ENCODE data around the gene POLR2E.

POLR2E gene

DNA sequence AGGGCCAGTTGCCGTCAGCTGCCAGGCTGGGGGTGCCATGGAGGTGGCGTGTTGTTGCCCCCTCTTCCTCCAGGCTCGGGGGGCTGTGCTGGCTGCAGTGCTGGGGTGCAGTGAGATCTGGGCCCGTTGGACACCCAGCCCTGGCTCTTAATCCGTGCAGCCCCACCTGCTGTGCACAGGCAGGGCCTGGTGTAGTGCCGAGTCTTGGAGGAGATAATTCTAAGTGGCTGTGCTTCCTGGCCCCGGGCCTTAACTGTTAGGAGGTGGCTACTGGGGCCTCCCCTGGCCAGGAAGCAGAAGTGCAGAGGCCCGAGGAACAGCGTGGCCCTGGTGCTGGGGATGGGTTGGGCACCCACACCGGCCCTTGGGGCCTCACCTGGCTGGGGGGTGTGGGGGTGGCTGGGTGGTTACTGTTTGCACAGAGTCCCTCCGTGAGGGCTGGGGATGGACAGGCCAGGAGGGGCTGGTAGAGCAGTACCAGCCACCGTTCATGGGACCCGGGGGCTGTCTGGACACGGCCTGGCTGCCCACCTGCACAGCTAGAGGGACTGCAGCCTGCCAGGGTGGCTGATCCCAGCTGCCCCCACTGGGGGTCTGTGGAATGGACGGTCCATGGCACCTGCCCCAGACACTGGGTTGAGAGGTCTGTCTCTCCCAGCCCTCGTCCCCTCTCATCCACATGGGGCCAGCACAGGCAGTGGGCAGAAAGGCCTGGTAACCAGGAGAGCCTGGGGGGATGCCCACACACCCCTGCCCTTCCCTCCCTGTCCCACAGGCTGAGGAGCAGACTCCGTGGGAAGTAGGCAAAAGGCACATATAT, 11.9 kb upstream of the POLR2E start:
- no peak overlapping the region for H3K27ac ChIP-seq (ENCODE audit: insufficient read depth in 1 of 2, low read depth in 1 of 2, low read length in 2 of 2, poor library complexity in 1 of 2, severe bottlenecking in 2 of 2)
- ChIA-PET POLR2A (no interaction called here), CTCF (interaction anchor here (1.3 to 1.4 kb wide), 2 partner anchors 81 to 137 kb away, joined by 3 read pairs; partner anchors contain the start of gene CNN2)
- peaks cover 0 to 55% (median 34%) of the 10 kb centered on the region in 4 experiments for H3K36me3 ChIP-seq (ENCODE audit: control insufficient read depth in 4 of 4, insufficient read depth in 4 of 4, low read length in 3 of 4)
- H3K4me1 ChIP-seq (ENCODE audit: control extremely low read depth in 1 of 4, control insufficient read depth in 4 of 4, insufficient read depth in 4 of 4, low read length in 3 of 4), result peaks cover 0 to 39% (median 26%) of the 10 kb centered on the region in 4 experiments
- H3K27me3 ChIP-seq (replicated peaks in 2 of 5; ENCODE audit: control insufficient read depth in 4 of 5, insufficient read depth in 5 of 5, low read length in 4 of 5), result no peaks in the 10 kb centered on the region
- WGBS (ENCODE audit: insufficient coverage), result 71% methylated on average over 11 of the region's 17 CpGs
- no peak overlapping the region for H3K4me3 ChIP-seq (ENCODE audit: control insufficient read depth in 1 of 7, extremely low read depth in 1 of 7, insufficient read depth in 4 of 7, low read depth in 2 of 7, low read length in 6 of 7)
- DNase-seq, result peak in 2 of 3 donors; percentile 31 to 45
- no peaks in the 10 kb centered on the region for H3K9me3 ChIP-seq (ENCODE audit: control extremely low read depth in 1 of 5, control insufficient read depth in 4 of 5, insufficient read depth in 2 of 5, low read depth in 1 of 5, low read length in 4 of 5)

DNA sequence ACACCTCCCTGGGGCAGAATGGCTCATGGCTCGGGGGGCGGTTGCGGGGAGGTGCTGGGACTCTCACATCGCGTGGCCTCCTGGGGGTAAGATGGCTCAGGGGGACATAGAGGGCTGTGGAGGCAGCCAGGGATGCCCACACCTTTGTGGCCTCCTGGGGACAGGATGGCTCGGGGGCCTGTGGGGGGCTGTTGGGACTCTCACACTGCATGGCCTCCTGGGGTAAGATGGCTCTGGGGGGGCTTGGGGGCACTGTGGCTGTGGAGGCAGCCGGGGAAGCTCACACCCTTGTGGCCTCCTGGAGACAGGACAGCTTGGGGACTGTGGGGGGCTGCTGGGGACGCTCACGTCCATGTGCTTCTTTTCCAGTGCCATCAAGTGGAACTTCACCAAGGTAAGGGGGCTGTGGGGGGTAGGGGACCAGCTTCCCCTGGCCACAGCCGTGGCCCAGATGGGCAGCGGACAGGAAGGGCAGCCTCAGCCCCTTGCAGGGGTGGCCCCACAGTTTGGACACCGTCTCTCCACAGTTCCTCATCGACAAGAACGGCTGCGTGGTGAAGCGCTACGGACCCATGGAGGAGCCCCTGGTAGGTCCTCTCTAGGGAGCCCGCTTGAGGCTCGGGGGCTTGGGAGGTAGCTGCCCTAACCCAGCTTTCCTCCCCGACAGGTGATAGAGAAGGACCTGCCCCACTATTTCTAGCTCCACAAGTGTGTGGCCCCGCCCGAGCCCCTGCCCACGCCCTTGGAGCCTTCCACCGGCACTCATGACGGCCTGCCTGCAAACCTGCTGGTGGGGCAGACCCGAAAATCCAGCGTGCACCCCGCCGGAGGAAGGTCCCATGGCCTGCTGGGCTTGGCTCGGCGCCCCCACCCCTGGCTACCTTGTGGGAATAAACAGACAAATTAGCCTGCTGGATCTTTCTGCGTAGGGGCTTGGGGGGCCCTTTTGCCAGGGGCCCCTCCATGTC, 11.0 kb upstream of the POLR2E start:
- POLR2A ChIA-PET, result interaction anchor here (1.3 kb wide), 1 partner anchor 18 kb away, joined by 3 read pairs; no protein-coding TSS in a partner anchor
- H3K9me3 ChIP-seq (ENCODE audit: control extremely low read depth in 1 of 5, control insufficient read depth in 4 of 5, insufficient read depth in 2 of 5, low read depth in 1 of 5, low read length in 4 of 5), result no peaks in the 10 kb centered on the region
- H3K4me1 ChIP-seq (ENCODE audit: control extremely low read depth in 1 of 4, control insufficient read depth in 4 of 4, insufficient read depth in 4 of 4, low read length in 3 of 4), result peaks cover 4 to 48% (median 35%) of the 10 kb centered on the region in 4 experiments
- DNase-seq, result no peak
- CTCF ChIA-PET, result interaction anchor here (1.3 to 1.7 kb wide), 3 partner anchors 36 to 138 kb away, joined by 3 read pairs; partner anchors contain the start of gene CNN2
- no peaks in the 10 kb centered on the region for H3K27me3 ChIP-seq (replicated peaks in 2 of 5; ENCODE audit: control insufficient read depth in 4 of 5, insufficient read depth in 5 of 5, low read length in 4 of 5)
- H3K27ac ChIP-seq (ENCODE audit: insufficient read depth in 1 of 2, low read depth in 1 of 2, low read length in 2 of 2, poor library complexity in 1 of 2, severe bottlenecking in 2 of 2), result no peak overlapping the region
- 95% methylated on average over 25 of the region's 32 CpGs for WGBS (ENCODE audit: insufficient coverage)
- H3K36me3 ChIP-seq (ENCODE audit: control insufficient read depth in 4 of 4, insufficient read depth in 4 of 4, low read length in 3 of 4), result peaks cover 0 to 51% (median 32%) of the 10 kb centered on the region in 4 experiments
- H3K4me3 ChIP-seq (ENCODE audit: control insufficient read depth in 1 of 7, extremely low read depth in 1 of 7, insufficient read depth in 4 of 7, low read depth in 2 of 7, low read length in 6 of 7), result no peak overlapping the region

DNA sequence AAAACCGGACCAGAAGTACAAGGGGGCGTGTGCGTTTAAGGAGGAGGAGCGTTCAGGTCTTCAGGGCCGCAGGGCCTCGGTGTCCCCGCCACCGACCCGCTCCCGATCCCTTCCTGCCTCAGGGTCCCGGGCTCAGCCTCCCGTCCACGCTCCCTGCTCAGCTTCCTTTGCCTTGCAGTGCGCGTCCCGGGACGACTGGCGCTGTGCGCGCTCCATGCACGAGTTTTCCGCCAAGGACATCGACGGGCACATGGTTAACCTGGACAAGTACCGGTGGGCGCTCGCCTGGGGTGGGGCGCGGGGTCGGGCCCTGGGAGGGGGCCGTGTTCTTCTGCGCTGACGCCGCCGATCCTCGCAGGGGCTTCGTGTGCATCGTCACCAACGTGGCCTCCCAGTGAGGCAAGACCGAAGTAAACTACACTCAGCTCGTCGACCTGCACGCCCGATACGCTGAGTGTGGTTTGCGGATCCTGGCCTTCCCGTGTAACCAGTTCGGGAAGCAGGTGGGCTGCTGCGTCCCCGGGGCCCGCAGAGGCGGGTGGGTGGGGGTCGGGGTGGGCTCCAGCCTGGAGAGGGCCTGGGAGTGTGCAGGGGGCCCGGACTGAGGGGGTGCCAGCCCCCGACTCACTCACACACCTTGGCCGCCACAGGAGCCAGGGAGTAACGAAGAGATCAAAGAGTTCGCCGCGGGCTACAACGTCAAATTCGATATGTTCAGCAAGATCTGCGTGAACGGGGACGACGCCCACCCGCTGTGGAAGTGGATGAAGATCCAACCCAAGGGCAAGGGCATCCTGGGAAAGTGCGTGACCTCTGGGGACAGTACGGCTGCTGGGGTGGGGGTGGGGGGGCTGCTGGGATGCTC, 10.1 kb upstream of the POLR2E start:
- H3K4me1 ChIP-seq (ENCODE audit: control extremely low read depth in 1 of 4, control insufficient read depth in 4 of 4, insufficient read depth in 4 of 4, low read length in 3 of 4), result peaks cover 4 to 52% (median 39%) of the 10 kb centered on the region in 4 experiments
- peaks cover 0 to 44% (median 24%) of the 10 kb centered on the region in 4 experiments for H3K36me3 ChIP-seq (ENCODE audit: control insufficient read depth in 4 of 4, insufficient read depth in 4 of 4, low read length in 3 of 4)
- no peaks in the 10 kb centered on the region for H3K9me3 ChIP-seq (ENCODE audit: control extremely low read depth in 1 of 5, control insufficient read depth in 4 of 5, insufficient read depth in 2 of 5, low read depth in 1 of 5, low read length in 4 of 5)
- DNase-seq, result no peak
- WGBS (ENCODE audit: insufficient coverage), result 37% methylated on average over 45 of the region's 69 CpGs
- peak overlapping the region; percentile 9 to 86 (median 67) for H3K4me3 ChIP-seq (ENCODE audit: control insufficient read depth in 1 of 7, extremely low read depth in 1 of 7, insufficient read depth in 4 of 7, low read depth in 2 of 7, low read length in 6 of 7)
- CTCF ChIA-PET, result interaction anchor here (1.3 to 1.7 kb wide), 4 partner anchors 35 to 138 kb away, joined by 3 read pairs; partner anchors contain the start of gene CNN2
- H3K27ac ChIP-seq (ENCODE audit: insufficient read depth in 1 of 2, low read depth in 1 of 2, low read length in 2 of 2, poor library complexity in 1 of 2, severe bottlenecking in 2 of 2), result peak overlapping the region; percentile 70 to 84
- H3K27me3 ChIP-seq (replicated peaks in 2 of 5; ENCODE audit: control insufficient read depth in 4 of 5, insufficient read depth in 5 of 5, low read length in 4 of 5), result no peaks in the 10 kb centered on the region
- POLR2A ChIA-PET, result interaction anchor here (0.7 to 1.3 kb wide), 4 partner anchors 16 to 30 kb away, joined by 3 to 4 read pairs (median 3); no protein-coding TSS in a partner anchor

DNA sequence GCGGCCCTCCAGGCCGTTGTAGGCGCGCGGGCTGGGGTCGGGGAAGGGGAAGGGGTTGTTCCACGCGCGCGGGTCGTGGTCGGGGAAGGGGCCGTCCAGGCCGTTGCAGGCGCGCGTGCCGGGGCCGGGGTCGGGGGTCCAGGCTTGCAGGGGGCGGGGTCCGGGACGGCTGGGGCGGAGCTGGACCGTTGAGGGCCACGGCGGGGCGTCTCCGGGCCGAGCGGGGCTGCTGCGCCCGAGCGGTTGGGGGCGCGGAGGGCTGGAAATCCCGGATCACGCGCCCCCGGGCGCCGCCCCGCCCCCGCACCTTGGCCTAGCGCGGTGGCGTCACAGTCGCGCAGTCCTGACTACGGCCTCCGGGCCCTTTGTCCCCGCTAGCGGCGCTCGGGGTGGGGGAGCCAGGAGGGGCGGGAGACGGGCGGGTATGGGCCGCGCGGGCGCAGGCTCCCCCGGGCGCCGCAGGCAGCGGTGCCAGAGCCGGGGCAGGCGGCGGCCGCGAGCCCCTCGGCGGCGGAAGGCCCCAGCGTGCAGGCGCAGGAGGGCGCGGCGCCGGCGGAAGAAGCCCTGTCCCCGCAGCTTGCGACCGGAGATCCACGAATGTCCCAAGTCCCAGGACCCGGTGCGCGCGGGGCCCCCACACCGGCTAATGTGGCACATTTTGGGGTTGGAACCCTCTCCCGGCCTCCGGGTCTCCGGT, 9.3 kb upstream of the POLR2E start:
- ChIA-PET CTCF (interaction anchor here (1.4 to 1.7 kb wide), 2 partner anchors 34 to 139 kb away, joined by 3 read pairs; no protein-coding TSS in a partner anchor), POLR2A (interaction anchor here (0.5 to 1.3 kb wide), 5 partner anchors 15 to 69 kb away, joined by 3 to 4 read pairs (median 3); partner anchors contain the start of gene SBNO2)
- WGBS (ENCODE audit: insufficient coverage), result under 1% methylated on average over 67 of the region's 93 CpGs
- Histone ChIP-seq H3K4me3 (ENCODE audit: control insufficient read depth in 1 of 7, extremely low read depth in 1 of 7, insufficient read depth in 4 of 7, low read depth in 2 of 7, low read length in 6 of 7) (peak overlapping the region; percentile 55 to 86 (median 67)), H3K9me3 (ENCODE audit: control extremely low read depth in 1 of 5, control insufficient read depth in 4 of 5, insufficient read depth in 2 of 5, low read depth in 1 of 5, low read length in 4 of 5) (no peaks in the 10 kb centered on the region), H3K27ac (ENCODE audit: insufficient read depth in 1 of 2, low read depth in 1 of 2, low read length in 2 of 2, poor library complexity in 1 of 2, severe bottlenecking in 2 of 2) (peak overlapping the region; percentile 70 to 84), H3K36me3 (ENCODE audit: control insufficient read depth in 4 of 4, insufficient read depth in 4 of 4, low read length in 3 of 4) (peaks cover 0 to 36% (median 20%) of the 10 kb centered on the region in 4 experiments), H3K4me1 (ENCODE audit: control extremely low read depth in 1 of 4, control insufficient read depth in 4 of 4, insufficient read depth in 4 of 4, low read length in 3 of 4) (peaks cover 4 to 52% (median 43%) of the 10 kb centered on the region in 4 experiments), H3K27me3 (replicated peaks in 2 of 5; ENCODE audit: control insufficient read depth in 4 of 5, insufficient read depth in 5 of 5, low read length in 4 of 5) (no peaks in the 10 kb centered on the region)
- DNase-seq, result peak; percentile 67 to 88 (median 87)

DNA sequence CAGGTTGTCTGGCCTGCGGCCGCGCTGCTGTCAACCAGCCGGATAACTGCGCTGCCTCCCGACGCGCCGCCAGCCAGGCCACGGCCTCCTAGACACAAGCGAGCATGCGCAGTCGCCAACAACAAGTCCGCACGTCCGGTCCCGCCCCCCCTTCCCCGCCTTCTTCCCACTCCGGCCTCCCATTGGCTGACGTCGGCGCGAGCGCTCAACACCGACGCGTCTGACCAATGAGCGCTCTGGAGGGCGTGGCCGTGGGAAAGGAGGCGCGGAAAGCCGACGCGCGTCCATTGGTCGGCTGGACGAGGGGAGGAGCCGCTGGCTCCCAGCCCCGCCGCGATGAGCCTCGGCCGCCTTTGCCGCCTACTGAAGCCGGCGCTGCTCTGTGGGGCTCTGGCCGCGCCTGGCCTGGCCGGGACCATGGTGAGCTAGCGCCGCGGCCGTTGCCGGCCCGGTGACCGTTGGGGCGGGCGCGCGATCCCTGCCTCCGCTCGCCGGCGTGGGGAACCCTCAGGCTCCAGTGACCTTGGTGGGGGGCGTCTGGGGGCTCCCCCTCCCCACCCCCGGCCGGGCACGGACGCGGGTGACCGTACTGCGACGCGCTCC, 8.6 kb upstream of the POLR2E start, which contains the start of gene GPX4:
Gene GPX4 (plus strand): TSS at position 287 of the 603 bp plus-strand sequence. CDS start 50 bp downstream, at position 337.
- ChIA-PET CTCF (interaction anchor here (1.4 kb wide), 1 partner anchor 140 kb away, joined by 3 read pairs; no protein-coding TSS in a partner anchor), POLR2A (interaction anchor here (0.6 kb wide), 1 partner anchor 23 kb away, joined by 3 read pairs; no protein-coding TSS in a partner anchor)
- DNase-seq, result peak; percentile 99 to 100 (median 99)
- H3K9me3 ChIP-seq (ENCODE audit: control extremely low read depth in 1 of 5, control insufficient read depth in 4 of 5, insufficient read depth in 2 of 5, low read depth in 1 of 5, low read length in 4 of 5), result no peaks in the 10 kb centered on the region
- peaks cover 4 to 54% (median 49%) of the 10 kb centered on the region in 4 experiments for H3K4me1 ChIP-seq (ENCODE audit: control extremely low read depth in 1 of 4, control insufficient read depth in 4 of 4, insufficient read depth in 4 of 4, low read length in 3 of 4)
- H3K36me3 ChIP-seq (ENCODE audit: control insufficient read depth in 4 of 4, insufficient read depth in 4 of 4, low read length in 3 of 4), result peaks cover 0 to 31% (median 17%) of the 10 kb centered on the region in 4 experiments
- WGBS (ENCODE audit: insufficient coverage), result under 1% methylated on average over 43 of the region's 75 CpGs
- peak within 1 kb of the TSS; percentile 55 to 86 (median 67) for H3K4me3 ChIP-seq (ENCODE audit: control insufficient read depth in 1 of 7, extremely low read depth in 1 of 7, insufficient read depth in 4 of 7, low read depth in 2 of 7, low read length in 6 of 7)
- H3K27ac ChIP-seq (ENCODE audit: insufficient read depth in 1 of 2, low read depth in 1 of 2, low read length in 2 of 2, poor library complexity in 1 of 2, severe bottlenecking in 2 of 2), result peak within 1 kb of the TSS; percentile 70 to 84
- no peaks in the 10 kb centered on the region for H3K27me3 ChIP-seq (replicated peaks in 2 of 5; ENCODE audit: control insufficient read depth in 4 of 5, insufficient read depth in 5 of 5, low read length in 4 of 5)
